Psoas muscle (tissue), 8 donors: ENCODE measurements around the gene SNHG17. TPM values are rescaled to one million over a fixed set of nuclear protein-coding genes. Genes with fewer than 3 reads are reported as not detected.

Source experiments
- ATAC-seq, 4 donors: fragments of 200-7000 bp; cut with Tn5 transposase; one replicate each; pipeline ENCODE4 v1.9.1; 2020; ENCODE audit warnings: moderate library complexity in 3 of 4, mild to moderate bottlenecking in 2 of 4
- DNase-seq, 2 donors: peaks; one replicate each; pipeline ENCODE4 v3.0.0-alpha.2; 2020
- H3K27ac ChIP-seq: fragments of 200-600 bp; one replicate; pipeline ENCODE4 v1.8.0; 2022
- H3K27me3 ChIP-seq, 3 donors: fragments of 200-600 bp in 1 of 3; one replicate each; pipeline versions ENCODE4 v1.6.1 to v1.8.0; 2013 to 2022; ENCODE audit warnings: low read length in 2 of 3, mild to moderate bottlenecking in 2 of 3, moderate library complexity in 1 of 3; ENCODE audit not compliant: insufficient read depth in 3 of 3
- H3K36me3 ChIP-seq, 2 donors: fragments of 200-600 bp in 1 of 2; one replicate each; pipeline versions ENCODE4 v1.6.1 to v1.8.0; 2013 to 2022; ENCODE audit warnings: low read depth in 1 of 2, mild to moderate bottlenecking in 1 of 2, moderate library complexity in 1 of 2; ENCODE audit not compliant: insufficient read depth in 1 of 2
- H3K4me1 ChIP-seq: fragments of 200-600 bp; one replicate; pipeline ENCODE4 v1.8.0; 2022
- H3K4me3 ChIP-seq: fragments of 200-600 bp; one replicate; pipeline ENCODE4 v1.8.0; 2022; ENCODE audit warnings: mild to moderate bottlenecking
- H3K9me3 ChIP-seq: fragments of 200-600 bp; one replicate; pipeline ENCODE4 v1.8.0; 2022
- WGBS, 3 donors: extraction: QIAGEN DNeasy Blood & Tissue Kit; methylation state at CpG; one replicate each; pipeline versions ENCODE4 v1.1.6 to v1.1.7; 2013; 5-methylcytosine and 5-hydroxymethylcytosine counted together
- intact Hi-C, 2 donors: fragments of 100-400 bp; cut with DNase I; formaldehyde crosslinking; loops; one replicate each; pipeline versions ENCODE4 v1.11.0 to v1.14.2; 2022
- polyA plus RNA-seq, 3 donors: library from polyadenylated mRNA; stranded (reverse); fragments of 200-250 nt; gene quantifications; one replicate each; pipeline ENCODE4 v1.2.3, GENCODE V29; 2013
- total RNA-seq, 4 donors: library from RNA; stranded (reverse); fragmentation: NEBNext Ultra II Directional in 2 of 4; extraction: Animal tissue kit (Norgen Biotek cat#: 25700) in 2 of 4; gene quantifications; one replicate each; pipeline versions ENCODE4 v1.2.1 to v1.2.4, GENCODE V29; 2021 to 2023
- TF ChIP-seq, protein P1 (sequence below): fragments of 200-600 bp; IDR thresholded peaks from one replicate; pipeline ENCODE4 v1.8.0; 2022; ENCODE audit warnings: antibody characterized with exemption
- donor health status: healthy with polysubstance abuse.
- donor health status: DM: no; HTN: no; CAD: no; lungs with moderate emphysema.
- donor health status: Bipolar disorder and iron deficiency.
- donor health status: healthy.
- donor health status: DM: yes; HTN: yes; CAD: no.
- donor health status: DM: no; HTN: no; CAD: no.
- donor health status: DM: no; HTN: no; CAD: no.
- donor health status: DM: yes; HTN: yes; CAD: no.

Gene SNHG17
- total and polyA plus RNA-seq, 7 donors = 4.6 to 26.0 (median 18.7) TPM

DNA sequence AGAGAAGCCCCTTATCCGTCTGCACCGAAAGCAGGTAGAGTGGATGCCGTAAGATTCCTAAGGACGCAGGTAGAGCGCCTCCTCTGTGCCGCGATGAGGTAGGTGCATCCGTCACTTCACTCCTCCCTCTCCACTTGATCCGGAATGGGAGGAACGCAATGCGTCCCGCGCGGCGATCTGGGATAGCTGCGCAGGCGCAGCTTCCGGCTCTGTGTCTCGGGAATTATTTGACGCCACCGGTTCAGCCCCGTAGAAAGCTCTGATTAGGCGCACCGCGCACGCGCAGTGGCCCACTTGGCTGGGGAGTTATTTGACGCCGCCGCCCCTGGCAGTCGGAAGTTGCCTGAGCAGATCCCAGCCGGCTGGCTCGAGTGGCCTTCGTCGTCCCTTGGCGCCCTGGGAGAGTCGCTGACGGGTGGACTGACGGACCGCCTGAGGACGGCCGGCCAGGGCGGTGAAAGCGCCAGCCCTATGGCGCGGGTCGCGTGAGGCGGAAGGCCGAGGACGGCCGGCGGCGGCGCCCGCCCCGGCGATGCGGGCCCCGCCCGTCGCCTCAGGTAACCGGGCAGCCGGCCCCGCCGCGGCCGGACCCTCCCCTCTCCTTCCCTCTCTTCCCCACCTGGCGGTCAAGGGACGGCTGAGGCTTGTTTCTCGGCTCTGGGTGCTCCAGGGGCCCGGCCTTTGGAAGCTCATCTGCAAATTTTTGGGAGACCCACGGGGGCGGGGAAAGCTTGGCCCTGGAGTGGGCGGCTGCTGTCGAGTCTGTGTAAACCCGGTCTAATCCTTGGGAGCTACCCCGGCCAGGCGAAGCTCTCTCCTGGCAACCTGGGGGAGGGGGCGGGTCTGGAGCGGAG lies 37.6 kb upstream of the SNHG17 start, which contains the start of gene RALGAPB:
Gene RALGAPB (plus strand): TSS at position 331 of the 854 bp plus-strand sequence. CDS start 15,590 bp downstream, outside the sequence.
- WGBS, 3 donors = 0 to 1% (median 0%) methylated on average over 51 to 81 of the region's 81 CpGs
- peaks cover 0 to 2% of the 10 kb centered on the region in 2 donors for H3K36me3 ChIP-seq
- H3K9me3 ChIP-seq = no peaks in the 10 kb centered on the region
- H3K27me3 ChIP-seq = no peaks in the 10 kb centered on the region
- intact Hi-C loops = no loop called here
- peaks cover 19% of the 10 kb centered on the region for H3K4me1 ChIP-seq
- ATAC-seq (peak; percentile 98 to 99 (median 98)), DNase-seq (peak; percentile 99 to 100)
- H3K27ac ChIP-seq = peak within 1 kb of the TSS; percentile 90
- TF ChIP-seq, protein P1, sequence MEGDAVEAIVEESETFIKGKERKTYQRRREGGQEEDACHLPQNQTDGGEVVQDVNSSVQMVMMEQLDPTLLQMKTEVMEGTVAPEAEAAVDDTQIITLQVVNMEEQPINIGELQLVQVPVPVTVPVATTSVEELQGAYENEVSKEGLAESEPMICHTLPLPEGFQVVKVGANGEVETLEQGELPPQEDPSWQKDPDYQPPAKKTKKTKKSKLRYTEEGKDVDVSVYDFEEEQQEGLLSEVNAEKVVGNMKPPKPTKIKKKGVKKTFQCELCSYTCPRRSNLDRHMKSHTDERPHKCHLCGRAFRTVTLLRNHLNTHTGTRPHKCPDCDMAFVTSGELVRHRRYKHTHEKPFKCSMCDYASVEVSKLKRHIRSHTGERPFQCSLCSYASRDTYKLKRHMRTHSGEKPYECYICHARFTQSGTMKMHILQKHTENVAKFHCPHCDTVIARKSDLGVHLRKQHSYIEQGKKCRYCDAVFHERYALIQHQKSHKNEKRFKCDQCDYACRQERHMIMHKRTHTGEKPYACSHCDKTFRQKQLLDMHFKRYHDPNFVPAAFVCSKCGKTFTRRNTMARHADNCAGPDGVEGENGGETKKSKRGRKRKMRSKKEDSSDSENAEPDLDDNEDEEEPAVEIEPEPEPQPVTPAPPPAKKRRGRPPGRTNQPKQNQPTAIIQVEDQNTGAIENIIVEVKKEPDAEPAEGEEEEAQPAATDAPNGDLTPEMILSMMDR = peak; percentile 34
- H3K4me3 ChIP-seq = peak within 1 kb of the TSS; percentile 79

DNA sequence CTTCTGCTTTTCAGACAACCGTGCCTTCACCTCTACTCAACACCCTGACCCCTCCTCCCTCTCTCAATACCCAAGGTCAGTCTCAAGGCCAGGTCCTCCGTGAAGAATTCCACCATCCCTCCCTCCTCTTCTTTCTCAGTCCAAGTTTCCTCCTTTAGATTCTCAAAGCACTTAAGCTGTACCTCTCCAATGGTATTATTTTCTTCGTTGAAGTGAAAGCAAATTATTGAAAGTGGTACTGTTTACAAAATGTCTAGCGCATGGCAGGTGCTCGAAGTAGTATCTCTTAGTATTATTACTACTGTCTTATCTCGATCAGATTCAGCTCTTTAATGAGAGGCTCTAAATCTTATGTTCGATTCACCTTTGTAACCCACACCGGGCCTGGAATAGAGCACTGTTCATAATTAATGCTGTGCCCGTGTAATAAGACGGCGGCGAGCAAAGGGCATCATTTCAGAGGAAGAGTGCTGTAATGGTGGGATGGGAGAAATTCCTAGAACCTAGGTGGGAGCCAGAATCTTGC lies 36.9 kb upstream of the SNHG17 start:
- Histone ChIP-seq H3K9me3 (no peaks in the 10 kb centered on the region), H3K4me3 (peak overlapping the region; percentile 79), H3K27ac (peak overlapping the region; percentile 90), H3K4me1 (peaks cover 19% of the 10 kb centered on the region), H3K36me3 (peaks cover 0 to 2% of the 10 kb centered on the region in 2 donors), H3K27me3 (no peaks in the 10 kb centered on the region)
- DNase-seq (no peak), ATAC-seq (peak in 2 of 4 donors; percentile 5 to 36)
- intact Hi-C loops = no loop called here
- 16 to 18% (median 17%) methylated on average over 12 of the region's 12 CpGs for WGBS, 3 donors
- TF ChIP-seq, protein P1 = no peak

DNA sequence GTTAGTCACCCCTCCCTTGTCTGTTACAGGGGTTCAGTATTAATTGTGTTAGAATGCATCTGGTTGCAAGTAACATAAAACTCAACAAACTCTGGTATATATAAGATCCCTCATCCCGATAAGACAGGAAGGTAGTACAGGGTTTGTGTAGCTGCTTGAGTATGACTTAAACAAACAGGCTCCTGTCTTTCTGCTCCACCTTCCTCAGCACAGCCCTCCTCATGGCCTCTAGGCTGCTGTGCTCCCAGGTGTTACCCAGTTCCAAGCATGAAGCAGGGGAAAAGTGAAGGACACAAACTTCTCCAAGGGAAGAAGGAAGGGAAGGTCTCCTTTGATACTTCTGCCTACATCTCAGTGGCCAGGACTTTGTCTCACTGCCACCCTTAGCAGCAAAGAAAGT lies 36.1 kb upstream of the SNHG17 start:
- H3K36me3 ChIP-seq = peaks cover 0 to 2% of the 10 kb centered on the region in 2 donors
- intact Hi-C loops = no loop called here
- no peak overlapping the region for H3K27ac ChIP-seq
- 67 to 75% (median 67%) methylated on average over 1 of the region's 1 CpG for WGBS, 3 donors
- no peak for ATAC-seq
- no peak for DNase-seq
- no peak overlapping the region for H3K4me3 ChIP-seq
- TF ChIP-seq, protein P1 = no peak
- no peaks in the 10 kb centered on the region for H3K27me3 ChIP-seq
- peaks cover 19% of the 10 kb centered on the region for H3K4me1 ChIP-seq
- no peaks in the 10 kb centered on the region for H3K9me3 ChIP-seq

DNA sequence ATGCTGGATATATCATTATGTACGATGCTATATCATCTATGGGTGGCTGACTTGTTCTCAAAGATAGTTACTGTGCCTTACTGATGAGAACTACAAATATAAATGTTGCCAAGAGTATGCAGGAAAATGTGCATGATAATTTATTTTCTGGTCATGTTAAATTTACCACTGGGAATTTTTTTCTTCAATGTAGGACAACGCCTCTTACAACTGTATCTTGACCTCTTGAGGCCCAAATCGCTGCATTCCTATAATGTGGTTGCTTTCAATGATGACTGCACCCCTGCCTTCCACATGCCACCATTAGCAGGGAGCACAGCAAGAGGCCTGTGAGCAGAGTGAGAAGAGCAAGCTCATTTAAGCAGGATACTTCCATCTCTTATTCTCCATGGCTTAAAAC lies 31.9 kb upstream of the SNHG17 start:
- Histone ChIP-seq H3K27me3 (no peaks in the 10 kb centered on the region), H3K9me3 (no peaks in the 10 kb centered on the region), H3K36me3 (no peaks in the 10 kb centered on the region), H3K27ac (no peak overlapping the region), H3K4me1 (no peaks in the 10 kb centered on the region), H3K4me3 (no peak overlapping the region)
- WGBS, 3 donors = 65 to 76% (median 67%) methylated on average over 3 of the region's 3 CpGs
- intact Hi-C loops = no loop called here
- TF ChIP-seq, protein P1 = no peak
- DNase-seq (no peak), ATAC-seq (no peak)
